GM08714 (cell line): ENCODE results near the gene DGUOK.

Experiments
- H3K4me3 ChIP-seq: fragments of 200-500 bp; sonication (Bioruptor generic); 2 replicates; pipeline ENCODE4 v1.5.1; 2014; ENCODE audit warnings: mild to moderate bottlenecking, low read length, inconsistent platforms
- ZNF274 ChIP-seq: IDR thresholded peaks from 2 replicates; pipeline ENCODE4 v1.6.1; 2012; ENCODE audit warnings: mild to moderate bottlenecking, low read depth, low read length

Gene DGUOK

DNA sequence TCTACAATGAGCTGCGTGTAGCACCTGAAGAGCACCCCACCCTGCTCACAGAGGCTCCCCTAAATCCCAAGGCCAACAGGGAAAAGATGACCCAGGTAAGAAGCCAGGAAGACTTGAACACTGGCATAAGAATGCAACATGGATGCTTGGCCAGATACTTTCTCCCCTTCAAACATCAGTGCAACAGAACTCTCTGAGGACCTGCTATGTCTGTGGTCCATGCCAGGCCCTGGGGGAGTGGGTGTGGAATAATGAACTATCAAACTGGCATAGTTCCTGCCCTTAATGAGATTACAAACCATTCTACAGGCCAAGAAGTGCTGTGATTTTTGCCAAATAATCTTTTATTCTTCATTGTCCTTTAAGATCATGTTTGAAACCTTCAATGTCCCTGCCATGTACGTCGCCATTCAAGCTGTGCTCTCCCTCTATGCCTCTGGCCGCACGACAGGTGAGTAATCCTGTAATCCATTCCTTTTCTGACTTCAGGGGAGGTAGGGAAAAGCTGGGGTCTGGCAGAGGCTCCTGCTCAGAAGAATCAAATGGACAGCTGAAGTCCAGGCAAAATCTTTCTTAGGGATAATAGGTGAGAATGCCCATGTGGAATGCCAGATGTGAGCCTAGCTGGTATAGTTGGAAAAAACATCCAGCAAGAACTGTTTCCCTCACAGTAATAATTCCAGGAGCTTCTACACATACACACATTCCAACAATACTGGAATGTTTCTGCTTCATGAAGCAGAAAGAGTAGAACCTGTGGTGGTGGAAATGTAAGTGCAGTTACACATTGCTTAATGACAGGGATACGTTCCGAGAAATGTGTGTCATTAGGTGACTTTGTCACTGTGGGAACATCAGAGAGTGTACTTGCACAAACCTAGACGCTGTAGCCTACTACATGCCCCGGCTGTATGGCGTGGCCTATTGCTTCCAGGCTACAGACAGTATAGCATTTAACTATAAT is 17.7 kb upstream of the DGUOK start:
- no peak for TF ChIP-seq ZNF274
- no peak overlapping the region for H3K4me3 ChIP-seq

DNA sequence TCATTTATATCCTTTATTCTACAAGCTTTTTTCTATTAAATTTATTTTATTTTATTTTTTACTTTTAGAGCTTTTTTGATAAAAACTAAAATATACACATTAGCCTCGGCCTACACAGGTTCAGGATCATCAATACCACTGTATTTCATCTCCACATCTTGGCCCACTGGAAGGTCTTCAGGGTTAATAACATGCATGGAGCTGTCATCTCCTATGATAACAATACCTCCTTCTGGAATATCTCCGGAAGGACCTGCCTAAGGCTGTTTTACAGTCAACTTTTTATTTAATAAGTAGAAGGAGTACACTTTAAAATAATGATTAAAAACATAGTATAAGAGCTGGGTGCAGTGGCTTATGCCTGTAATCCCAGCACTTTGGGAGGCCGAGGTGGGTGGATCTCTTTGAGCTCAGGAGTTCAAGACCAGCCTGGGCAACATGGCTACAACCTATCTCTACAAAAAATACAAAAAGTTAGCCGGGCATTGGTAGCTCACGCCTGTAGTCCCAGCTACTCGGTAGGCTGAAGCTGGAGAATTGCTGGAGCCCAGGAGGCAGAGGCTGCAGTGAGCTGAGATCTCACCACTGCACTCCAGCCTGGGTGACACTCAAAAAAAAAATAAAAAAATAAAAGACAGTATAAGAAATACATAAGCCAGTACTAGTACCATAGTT is 15.7 kb upstream of the DGUOK start:
- no peak overlapping the region for H3K4me3 ChIP-seq
- no peak for TF ChIP-seq ZNF274

DNA sequence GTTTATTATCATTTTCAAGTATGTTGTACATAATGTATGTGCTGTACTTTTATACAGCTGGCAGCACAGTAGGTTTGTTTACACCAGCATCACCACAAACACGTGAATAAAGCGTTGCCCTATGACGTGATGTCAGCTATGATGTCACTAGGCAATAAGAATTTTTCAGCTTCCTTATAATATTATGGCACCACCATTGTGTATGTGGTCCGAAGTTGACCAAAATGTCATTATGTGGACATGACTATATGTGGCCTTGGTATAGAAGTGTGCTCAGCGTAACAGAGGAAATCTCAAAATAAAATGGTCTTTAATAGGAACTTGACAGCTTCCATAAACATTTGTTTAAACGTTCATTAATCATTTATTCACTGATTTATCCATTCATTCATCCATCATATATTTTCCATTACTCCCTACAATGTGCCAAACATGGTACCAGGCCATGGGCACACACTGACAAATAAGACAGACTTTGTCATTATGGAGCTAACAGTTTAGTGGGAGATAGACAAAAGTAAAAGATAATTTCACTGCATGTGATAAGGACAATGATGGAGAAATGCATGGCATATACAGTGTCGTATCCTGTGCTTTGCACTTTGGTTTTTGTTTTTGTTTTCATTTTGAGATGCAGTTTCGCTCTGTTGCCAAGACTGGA is 15.0 kb upstream of the DGUOK start:
- no peak overlapping the region for H3K4me3 ChIP-seq
- no peak for TF ChIP-seq ZNF274

DNA sequence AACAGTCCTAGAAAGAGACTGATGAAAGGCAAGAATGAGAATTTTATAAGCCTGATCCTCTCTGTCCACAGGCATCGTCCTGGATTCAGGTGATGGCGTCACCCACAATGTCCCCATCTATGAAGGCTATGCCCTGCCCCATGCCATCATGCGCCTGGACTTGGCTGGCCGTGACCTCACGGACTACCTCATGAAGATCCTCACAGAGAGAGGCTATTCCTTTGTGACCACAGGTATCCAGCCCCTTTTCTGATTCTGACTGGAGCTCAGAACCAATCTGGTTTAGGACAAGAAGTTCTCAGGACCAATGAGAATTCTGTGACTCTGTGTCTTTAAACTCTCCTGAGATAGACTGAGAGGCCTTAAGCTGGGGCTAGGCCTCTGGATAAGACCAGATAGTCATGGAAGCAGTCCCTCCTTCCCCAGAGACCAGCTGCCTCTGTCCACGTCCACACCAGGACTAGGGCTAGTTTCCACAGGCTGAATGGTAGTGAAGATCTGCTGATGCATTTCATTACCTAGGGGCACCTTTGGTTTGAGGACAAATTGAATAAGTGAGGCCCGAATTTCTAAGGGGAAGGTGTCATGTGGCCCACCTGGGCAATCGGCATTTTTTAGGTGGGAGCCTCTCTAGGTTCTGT is 13.1 kb upstream of the DGUOK start:
- TF ChIP-seq ZNF274 = no peak
- no peak overlapping the region for H3K4me3 ChIP-seq

DNA sequence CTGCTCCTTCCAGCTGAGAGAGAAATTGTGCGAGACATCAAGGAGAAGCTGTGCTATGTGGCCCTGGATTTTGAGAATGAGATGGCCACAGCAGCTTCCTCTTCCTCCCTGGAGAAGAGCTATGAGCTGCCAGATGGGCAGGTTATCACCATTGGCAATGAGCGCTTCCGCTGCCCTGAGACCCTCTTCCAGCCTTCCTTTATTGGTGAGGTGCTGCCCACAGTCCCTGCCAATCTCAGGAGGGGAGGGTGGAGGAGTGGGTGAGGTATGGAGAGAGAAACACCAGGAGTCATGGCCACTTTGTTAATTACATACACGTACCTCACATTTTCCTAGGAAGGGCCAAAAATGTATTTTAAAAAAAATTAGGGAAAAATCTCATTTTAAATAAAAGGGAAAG is 12.0 kb upstream of the DGUOK start:
- no peak for TF ChIP-seq ZNF274
- H3K4me3 ChIP-seq = no peak overlapping the region

DNA sequence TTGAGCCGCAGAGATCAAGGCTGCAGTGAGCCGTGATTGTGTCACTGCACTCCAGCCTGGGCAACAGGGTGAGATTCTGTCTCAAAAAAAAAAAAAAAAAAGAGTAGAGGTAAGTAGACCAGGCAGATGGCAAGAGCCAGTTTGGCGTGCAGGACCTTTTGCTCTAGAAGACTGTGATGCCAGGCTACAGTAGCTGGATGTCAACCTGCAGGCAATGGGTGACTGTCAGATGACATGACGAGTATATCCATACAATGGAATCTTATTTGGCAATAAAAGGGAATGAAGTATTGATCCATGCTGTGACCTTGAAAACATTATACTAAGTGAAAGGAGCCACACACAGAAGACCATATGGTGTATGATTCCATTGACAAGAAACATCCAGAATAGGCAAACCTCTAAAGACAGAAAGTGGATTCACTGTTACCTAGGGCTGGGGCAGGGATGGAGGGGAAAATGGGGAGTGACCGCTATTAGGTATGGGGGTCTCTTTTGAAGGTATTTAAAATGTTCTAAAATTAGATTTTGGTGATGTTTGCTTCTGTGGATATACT is 11.2 kb upstream of the DGUOK start:
- TF ChIP-seq ZNF274 = no peak
- no peak overlapping the region for H3K4me3 ChIP-seq

DNA sequence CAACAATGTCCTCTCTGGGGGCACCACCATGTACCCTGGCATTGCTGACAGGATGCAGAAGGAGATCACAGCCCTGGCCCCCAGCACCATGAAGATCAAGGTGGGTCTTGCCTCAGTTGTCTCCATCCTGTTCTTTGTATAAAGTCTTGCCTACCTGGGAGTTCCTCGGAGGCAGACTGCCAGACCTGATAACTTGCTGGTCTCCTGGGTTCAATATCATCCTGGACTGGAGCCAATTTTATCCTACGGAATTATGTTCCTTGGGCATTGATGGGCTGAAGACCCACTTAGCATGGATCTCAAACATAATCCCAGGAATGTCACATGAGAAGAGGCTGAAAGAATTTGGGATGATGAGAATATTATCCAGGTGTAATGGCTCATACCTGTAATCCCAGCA is 10.0 kb upstream of the DGUOK start:
- no peak for TF ChIP-seq ZNF274
- no peak overlapping the region for H3K4me3 ChIP-seq

DNA sequence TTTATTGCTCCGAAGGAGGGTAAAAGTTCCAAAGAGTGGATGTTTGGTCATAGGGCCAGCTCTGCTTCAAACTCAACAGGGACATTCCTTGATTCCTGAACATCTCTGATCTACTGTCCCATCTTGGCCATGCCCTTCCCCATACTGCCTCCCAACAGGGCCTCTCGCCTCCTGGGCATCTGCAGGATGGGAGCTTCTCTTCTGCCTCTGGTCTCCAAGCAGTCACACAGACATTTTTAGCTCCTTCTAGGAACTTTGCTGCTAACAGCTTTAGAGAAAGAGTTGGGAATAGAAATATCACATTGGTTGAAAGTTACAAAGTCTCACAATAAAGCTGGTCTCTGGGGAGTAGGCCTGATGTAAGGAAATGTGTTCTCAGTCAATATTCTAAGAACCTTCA is 9.4 kb upstream of the DGUOK start:
- no peak overlapping the region for H3K4me3 ChIP-seq
- no peak for TF ChIP-seq ZNF274

DNA sequence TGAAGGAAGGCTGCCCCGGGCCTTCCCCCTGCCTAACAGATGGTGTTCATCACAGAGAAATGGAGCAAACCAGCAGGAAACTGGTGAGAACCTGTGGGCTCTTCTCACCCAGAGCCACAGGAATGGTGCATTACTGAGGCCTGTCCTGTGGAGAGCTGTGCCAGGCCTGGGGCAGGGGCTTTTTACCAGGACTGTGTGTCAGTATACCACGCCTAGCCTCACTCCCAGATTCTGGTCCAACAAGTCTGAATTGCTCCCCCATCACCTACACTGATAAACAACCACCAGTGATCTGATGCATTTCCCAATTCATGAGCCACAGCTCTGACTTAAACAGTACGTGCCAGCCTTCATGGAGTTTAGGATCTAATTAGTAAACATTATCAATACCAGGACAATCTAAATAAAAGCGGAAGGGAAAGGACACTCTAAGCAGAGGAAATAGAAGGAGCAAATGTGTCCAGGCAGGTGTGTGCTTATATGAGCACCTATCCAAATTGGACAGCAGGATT is 8.9 kb upstream of the DGUOK start:
- H3K4me3 ChIP-seq = no peak overlapping the region
- TF ChIP-seq ZNF274 = no peak

DNA sequence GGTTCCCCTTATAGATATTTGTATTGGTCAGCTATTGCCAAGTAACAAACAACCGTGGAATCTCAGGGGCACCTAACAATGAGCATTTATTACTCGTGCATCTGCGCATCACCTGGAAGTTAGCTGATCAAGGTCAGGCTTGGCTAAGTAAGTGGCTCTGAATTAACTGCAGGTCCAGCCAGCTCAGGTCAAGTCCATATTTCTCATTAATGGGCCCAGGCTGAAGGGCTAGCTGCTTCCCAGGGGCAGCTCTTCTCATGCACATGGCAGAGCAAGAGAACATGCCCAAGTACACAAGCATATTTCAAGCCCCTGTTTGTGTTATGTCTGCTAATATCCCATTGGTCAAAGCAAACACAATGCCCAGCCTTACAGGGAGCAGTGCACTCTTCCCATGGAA is 7.8 kb upstream of the DGUOK start:
- TF ChIP-seq ZNF274 = no peak
- no peak overlapping the region for H3K4me3 ChIP-seq

DNA sequence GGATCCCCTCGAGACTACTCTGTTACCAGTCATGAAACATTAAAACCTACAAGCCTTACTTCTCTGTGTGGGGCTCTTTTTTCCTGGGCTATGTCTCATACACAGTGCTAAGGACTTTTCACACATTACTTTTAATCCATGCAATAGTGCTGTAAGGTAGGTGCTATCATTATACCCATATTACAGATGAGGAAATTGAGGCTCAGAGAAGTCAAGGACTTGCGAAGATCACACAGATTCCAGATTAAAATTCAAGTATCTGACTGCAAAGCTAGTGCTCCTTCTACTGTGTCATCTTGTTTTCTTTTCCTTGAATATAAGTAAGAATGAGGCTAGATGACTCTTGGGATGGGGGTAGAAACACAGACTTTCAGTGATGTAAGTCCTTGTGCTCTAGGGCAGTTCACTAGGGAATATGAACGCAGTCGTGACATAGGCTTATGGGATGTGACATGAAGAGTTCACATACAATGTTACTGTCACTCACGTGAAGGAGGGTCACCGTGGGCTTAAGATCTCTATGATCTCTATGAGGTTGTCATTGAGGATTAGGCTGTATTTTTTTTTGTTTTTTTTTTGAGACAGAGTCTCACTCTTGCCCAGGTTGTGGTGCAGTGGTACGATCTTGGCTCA is 7.0 kb upstream of the DGUOK start:
- H3K4me3 ChIP-seq = no peak overlapping the region
- no peak for TF ChIP-seq ZNF274

DNA sequence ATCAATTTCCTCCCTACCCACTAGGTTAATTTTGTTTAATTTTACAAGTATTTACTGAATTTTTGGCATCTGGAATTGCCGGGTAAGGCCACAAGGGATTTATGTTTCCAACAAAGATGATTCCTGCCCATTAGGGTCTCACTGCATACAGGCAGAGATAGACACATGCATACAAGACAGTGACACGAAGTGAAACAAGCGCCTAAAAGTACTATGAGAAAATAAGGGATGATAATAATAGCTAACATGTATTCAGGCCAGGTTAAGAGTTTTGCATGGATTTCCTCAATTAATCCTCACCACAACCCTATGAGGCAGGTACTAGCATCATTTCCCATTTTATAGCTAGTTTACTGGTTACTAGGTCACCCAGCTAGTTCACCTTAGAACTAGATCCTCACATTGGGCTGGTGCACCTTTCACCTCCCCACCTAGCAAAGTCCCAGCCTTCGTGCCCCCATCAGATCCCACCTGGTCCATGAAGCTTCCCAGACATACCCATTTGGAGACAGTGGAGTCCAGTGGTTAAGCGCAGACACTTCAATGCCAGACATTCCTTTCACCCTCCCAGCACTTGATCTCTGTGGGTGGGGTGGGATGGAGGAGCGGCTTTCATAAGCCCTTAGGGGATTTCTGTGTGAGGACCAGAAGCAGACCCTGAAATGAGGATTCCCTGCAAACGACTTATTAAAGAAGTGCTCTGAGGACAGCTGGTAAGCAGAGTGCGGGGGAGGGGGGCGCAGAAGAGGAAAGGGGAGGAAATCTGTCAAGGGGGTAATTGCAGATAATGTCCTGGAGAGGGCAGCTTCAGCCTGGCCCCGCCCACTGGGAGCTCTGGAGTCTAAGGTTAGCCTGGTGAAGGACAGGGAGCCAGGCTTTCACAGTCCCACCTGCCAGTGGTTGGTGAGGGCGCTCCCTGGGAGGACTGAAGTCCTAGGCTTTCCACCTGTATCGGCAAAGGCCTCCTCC is 5.8 kb upstream of the DGUOK start:
- H3K4me3 ChIP-seq = no peak overlapping the region
- TF ChIP-seq ZNF274 = no peak
